Testis (tissue), 3 donors: ENCODE data around the gene C5. TPM values are rescaled to one million over a fixed set of nuclear protein-coding genes. Genes with fewer than 3 reads are reported as not detected.

ENCODE experiments used
- DNase-seq: peaks from one replicate; pipeline ENCODE4 v3.0.0-alpha.2; 2019
- H3K27ac ChIP-seq, 2 donors: fragments of 200-600 bp; sonication (generic); one replicate each; pipeline ENCODE4 v1.5.1; 2019
- H3K27me3 ChIP-seq: fragments of 200-600 bp; sonication (generic); one replicate; pipeline ENCODE4 v1.5.1; 2019
- H3K36me3 ChIP-seq: fragments of 200-600 bp; sonication (generic); one replicate; pipeline ENCODE4 v1.5.1; 2017; ENCODE audit warnings: low read depth; ENCODE audit errors: missing control alignments
- H3K4me1 ChIP-seq: fragments of 200-600 bp; sonication (generic); one replicate; pipeline ENCODE4 v1.5.1; 2019
- H3K4me3 ChIP-seq, 2 donors: fragments of 200-600 bp; sonication (generic); one replicate each; pipeline ENCODE4 v1.5.1; 2017 to 2019
- H3K9me3 ChIP-seq: fragments of 200-600 bp; sonication (generic); one replicate; pipeline ENCODE4 v1.5.1; 2017
- CTCF ChIP-seq, 3 experiments: fragments of 450-650 bp in 2 of 3; fragments of 200-600 bp in 1 of 3; sonication (generic) in 1 of 3; IDR thresholded peaks; one replicate each; pipeline ENCODE4 v1.5.1; 2016 to 2019; ENCODE audit warnings: antibody characterized with exemption in 3 of 3, mild to moderate bottlenecking in 2 of 3, moderate library complexity in 1 of 3
- POLR2A ChIP-seq: fragments of 450-650 bp; IDR thresholded peaks from one replicate; pipeline ENCODE4 v1.6.1; 2017; ENCODE audit warnings: antibody characterized with exemption, mild to moderate bottlenecking, moderate library complexity
- WGBS, 2 donors: methylation state at CpG; one replicate each; pipeline ENCODE4 v1.1.5; 2018; 5-methylcytosine and 5-hydroxymethylcytosine counted together
- intact Hi-C: fragments of 100-400 bp; cut with DNase I; formaldehyde crosslinking; loops from one replicate; pipeline ENCODE4 v1.15.1; 2023; ENCODE audit warnings: low total_unique reads
- polyA plus RNA-seq: library from polyadenylated mRNA; stranded (reverse); fragments of 350-450 nt; fragmentation: Illumina TruSeq; extraction: RNeasy Lipid Tissue Mini Kit (QIAGEN cat#74804); gene quantifications from one replicate; pipeline ENCODE4 v1.2.3, GENCODE V29; 2014; ENCODE audit warnings: low read depth, low replicate concordance; ENCODE audit not compliant: insufficient read depth
- total RNA-seq, 2 donors: library from RNA; depleted of rRNA; stranded (reverse); fragments of >200 nt; gene quantifications; one replicate each; pipeline ENCODE4 v1.2.3, GENCODE V29; 2016

C5 gene
- total and polyA plus RNA-seq, 3 donors from 2014 or later: 3.2 to 8.0 (median 5.1) TPM

GRCh38 chr9:120933310-120934055 lies 116.6 kb downstream of the C5 start:
- no peaks in the 10 kb centered on the region for H3K36me3 ChIP-seq
- no peaks in the 10 kb centered on the region for H3K27me3 ChIP-seq
- H3K4me3 ChIP-seq: no peak overlapping the region
- TF ChIP-seq POLR2A (no peak), CTCF (IDR thresholded peaks at IDR 0.05) (no peak)
- DNase-seq: no peak
- H3K27ac ChIP-seq: peak overlapping the region; percentile 22 to 92
- H3K4me1 ChIP-seq: peaks cover 50% of the 10 kb centered on the region
- WGBS, 2 donors: 73 to 81% methylated on average over 8 of the region's 8 CpGs
- H3K9me3 ChIP-seq: no peaks in the 10 kb centered on the region
- intact Hi-C loops: no loop called here

GRCh38 chr9:120932086-120932823 lies 117.8 kb downstream of the C5 start:
- 63 to 72% methylated on average over 6 of the region's 6 CpGs for WGBS, 2 donors
- Histone ChIP-seq H3K27me3 (no peaks in the 10 kb centered on the region), H3K27ac (peak overlapping the region; percentile 5 to 83), H3K4me1 (peaks cover 47% of the 10 kb centered on the region), H3K36me3 (no peaks in the 10 kb centered on the region), H3K9me3 (no peaks in the 10 kb centered on the region), H3K4me3 (no peak overlapping the region)
- DNase-seq: no peak
- no peak for TF ChIP-seq POLR2A
- TF ChIP-seq CTCF (IDR thresholded peaks at IDR 0.05): no peak
- intact Hi-C loops: no loop called here

DNA sequence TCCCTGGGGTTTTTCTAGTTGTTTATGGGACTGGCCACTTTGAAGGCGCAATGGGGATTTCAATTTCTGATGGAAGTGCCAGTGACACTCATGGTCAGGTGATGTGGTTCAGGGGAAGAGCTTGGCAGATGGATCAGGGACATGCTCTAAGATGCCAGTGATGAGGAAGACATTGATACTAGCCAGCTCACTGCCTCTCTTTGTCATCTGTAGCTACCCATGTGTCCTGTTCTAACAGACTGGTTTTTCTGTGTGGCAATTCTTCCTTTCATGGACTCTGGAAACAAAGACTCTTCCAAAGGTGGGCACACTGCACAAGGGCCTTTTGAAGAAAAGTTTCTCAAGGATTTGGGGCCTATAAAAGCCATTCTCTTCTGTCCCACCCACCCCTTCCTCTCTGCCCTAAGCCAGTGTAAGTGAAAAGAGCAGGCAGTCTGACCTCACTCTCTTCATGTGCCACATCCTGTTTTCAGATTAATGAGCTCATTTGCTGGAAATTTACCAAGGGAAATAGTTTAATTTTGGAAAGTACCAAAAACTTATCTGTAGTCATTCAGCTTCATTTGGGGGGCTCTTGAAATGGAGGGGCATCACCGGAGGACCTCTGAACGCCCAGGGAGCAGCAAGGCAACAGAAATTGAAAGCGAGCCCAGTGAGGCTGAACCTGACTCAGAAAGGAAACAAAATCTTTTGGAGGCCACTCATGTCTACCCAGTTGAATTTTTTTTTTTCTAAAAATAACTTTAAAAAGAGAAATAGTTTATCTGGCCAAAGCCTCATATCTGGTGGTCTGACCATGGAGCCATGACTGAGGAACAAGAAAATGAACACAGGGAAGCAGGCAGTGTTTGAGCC lies 118.6 kb downstream of the C5 start:
- no peak for DNase-seq
- WGBS, 2 donors: 46 to 58% methylated on average over 4 of the region's 4 CpGs
- Histone ChIP-seq H3K9me3 (no peaks in the 10 kb centered on the region), H3K36me3 (no peaks in the 10 kb centered on the region), H3K4me3 (no peak overlapping the region), H3K4me1 (peaks cover 43% of the 10 kb centered on the region), H3K27me3 (no peaks in the 10 kb centered on the region), H3K27ac (peak overlapping the region; percentile 5 to 83)
- TF ChIP-seq CTCF (IDR thresholded peaks at IDR 0.05): no peak
- TF ChIP-seq POLR2A: no peak
- intact Hi-C loops: no loop called here

GRCh38 chr9:120929229-120929791 lies 120.8 kb downstream of the C5 start:
- Histone ChIP-seq H3K36me3 (no peaks in the 10 kb centered on the region), H3K9me3 (no peaks in the 10 kb centered on the region), H3K27me3 (no peaks in the 10 kb centered on the region), H3K4me1 (peaks cover 22% of the 10 kb centered on the region), H3K27ac (peak overlapping the region; percentile 82 to 89), H3K4me3 (peak overlapping the region; percentile 73 to 84)
- DNase-seq: no peak
- intact Hi-C loops: loop anchor here (5.0 kb wide), 1 partner anchor 52 kb away; the partner anchor contains the start of gene PHF19
- TF ChIP-seq POLR2A (no peak), CTCF (IDR thresholded peaks at IDR 0.05) (no peak)
- 24 to 25% methylated on average over 20 to 25 of the region's 26 CpGs for WGBS, 2 donors
